Gastrocnemius medialis (tissue), 4 donors: ENCODE data around the gene CFAP45. TPM values are rescaled to one million over a fixed set of nuclear protein-coding genes. Genes with fewer than 3 reads are reported as not detected.

ENCODE experiments used
- ATAC-seq, 2 donors: fragments of 150-250 bp; one replicate each; pipeline ENCODE4 v1.9.1; 2016
- DNase-seq, 2 donors: peaks; one replicate each; pipeline ENCODE4 v3.0.0-alpha.2; 2019
- H3K27ac ChIP-seq, 4 donors: fragments of 200-600 bp; sonication (generic); 1 replicate in 1 of 4; 2 replicates in 3 of 4; pipeline ENCODE4 v1.5.1; 2016 to 2018; ENCODE audit warnings: mild to moderate bottlenecking in 2 of 4, moderate library complexity in 1 of 4
- H3K27me3 ChIP-seq, 3 donors: fragments of 200-600 bp; sonication (generic) in 2 of 3; 1 replicate in 1 of 3; 2 replicates in 2 of 3; pipeline versions ENCODE4 v1.5.1 to v1.6.0; 2016 to 2019; ENCODE audit warnings: mild to moderate bottlenecking in 1 of 3, moderate library complexity in 1 of 3
- H3K36me3 ChIP-seq, 2 donors: fragments of 200-600 bp; sonication (generic) in 1 of 2; one replicate each; pipeline ENCODE4 v1.5.1; 2017 to 2018
- H3K4me1 ChIP-seq, 2 donors: fragments of 200-600 bp; sonication (generic) in 1 of 2; one replicate each; pipeline ENCODE4 v1.5.1; 2016 to 2017; ENCODE audit warnings: mild to moderate bottlenecking in 2 of 2
- H3K4me3 ChIP-seq, 4 donors: fragments of 200-600 bp; sonication (generic) in 3 of 4; 1 replicate in 1 of 4; 2 replicates in 3 of 4; pipeline ENCODE4 v1.5.1; 2016 to 2019; ENCODE audit warnings: mild to moderate bottlenecking in 2 of 4
- H3K9me3 ChIP-seq, 3 donors: fragments of 200-600 bp; sonication (generic) in 2 of 3; 1 replicate in 1 of 3; 2 replicates in 2 of 3; pipeline ENCODE4 v1.5.1; 2016 to 2019
- CTCF ChIP-seq, 5 experiments: fragments of 450-650 bp in 3 of 5; fragments of 200-600 bp in 2 of 5; sonication (generic) in 2 of 5; IDR thresholded peaks in 4 of 5; conservative IDR thresholded peaks in 1 of 5; 1 replicate in 4 of 5; 2 replicates in 1 of 5; pipeline ENCODE4 v1.5.1; 2016 to 2019; ENCODE audit warnings: antibody characterized with exemption in 5 of 5, mild to moderate bottlenecking in 3 of 5, moderate library complexity in 3 of 5
- POLR2A ChIP-seq, 2 donors: fragments of 450-650 bp; IDR thresholded peaks; one replicate each; pipeline ENCODE4 v1.6.1; 2017; ENCODE audit warnings: antibody characterized with exemption in 2 of 2, mild to moderate bottlenecking in 2 of 2, moderate library complexity in 2 of 2
- in situ Hi-C, 4 donors: fragments of 200-750 bp; cut with MboI; loops; one replicate each; pipeline versions ENCODE4 v1.15.0 to v1.8.0; 2017; ENCODE audit warnings: low sequenced_read_pairs in 4 of 4
- intact Hi-C: fragments of 100-400 bp; cut with DNase I; formaldehyde crosslinking; loops from one replicate; pipeline ENCODE4 v1.15.1; 2023; ENCODE audit warnings: low total_unique reads
- total RNA-seq, 4 donors: library from RNA; depleted of rRNA; stranded (reverse); fragments of >200 nt; gene quantifications; one replicate each; pipeline versions ENCODE4 v1.1.0 to v1.2.3, GENCODE V29; 2016

The CFAP45 gene
- total RNA-seq, 4 donors from 2014 or later, result not detected

- TF ChIP-seq POLR2A (IDR thresholded peaks at IDR 0.05) (no peak), CTCF (IDR thresholded peaks at IDR 0.05 in 4 of 5, conservative IDR thresholded peaks at IDR 0.05 in 1 of 5) (peak; percentile 7 to 64 (median 48))
- Histone ChIP-seq H3K9me3 (no peaks in the 10 kb centered on the region), H3K36me3 (no peaks in the 10 kb centered on the region), H3K4me3 (peak within 1 kb of the TSS; percentile 45 to 62 (median 50)), H3K27ac (no peak within 1 kb of the TSS), H3K4me1 (peaks cover 0 to 15% of the 10 kb centered on the region in 2 donors), H3K27me3 (peaks cover 24 to 27% (median 24%) of the 10 kb centered on the region in 3 donors)
- in situ Hi-C loops (loop anchor here in 1 of 4 donors (10.0 kb wide), 1 partner anchor 59 kb away; no protein-coding TSS in a partner anchor), intact Hi-C loops (loop anchor here (5.0 kb wide), 1 partner anchor 148 kb away; no protein-coding TSS in a partner anchor)
- ATAC-seq (peak; percentile 63 to 66), DNase-seq (no peak)
These were observed 45.7 kb upstream of the CFAP45 start, which contains the start of gene IGSF9 for GRCh38 chr1:159945483-159946241. TSS of gene IGSF9 (minus strand) at chr1:159945613. CDS start at chr1:159943454, 2,159 bp downstream.

- no peak overlapping the region for H3K27ac ChIP-seq
- intact Hi-C loops (loop anchor here (5.0 kb wide), 1 partner anchor 148 kb away; no protein-coding TSS in a partner anchor), in situ Hi-C loops (loop anchor here in 1 of 4 donors (10.0 kb wide), 1 partner anchor 60 kb away; no protein-coding TSS in a partner anchor)
- no peaks in the 10 kb centered on the region for H3K9me3 ChIP-seq
- H3K36me3 ChIP-seq, result no peaks in the 10 kb centered on the region
- no peak for TF ChIP-seq POLR2A (IDR thresholded peaks at IDR 0.05)
- no peak for TF ChIP-seq CTCF (IDR thresholded peaks at IDR 0.05 in 4 of 5, conservative IDR thresholded peaks at IDR 0.05 in 1 of 5)
- H3K4me1 ChIP-seq, result peaks cover 0 to 15% of the 10 kb centered on the region in 2 donors
- no peak for ATAC-seq
- H3K4me3 ChIP-seq, result peak overlapping the region; percentile 45 to 62 (median 50)
- no peak for DNase-seq
- H3K27me3 ChIP-seq, result peaks cover 24 to 27% (median 24%) of the 10 kb centered on the region in 3 donors
These were observed 44.9 kb upstream of the CFAP45 start for GRCh38 chr1:159944623-159945455.

- intact Hi-C loops, result no loop called here
- no peaks in the 10 kb centered on the region for H3K36me3 ChIP-seq
- peaks cover 24 to 27% (median 24%) of the 10 kb centered on the region in 3 donors for H3K27me3 ChIP-seq
- no peak overlapping the region for H3K27ac ChIP-seq
- in situ Hi-C loops, result loop anchor here in 1 of 4 donors (10.0 kb wide), 1 partner anchor 61 kb away; no protein-coding TSS in a partner anchor
- no peak for TF ChIP-seq CTCF (IDR thresholded peaks at IDR 0.05 in 4 of 5, conservative IDR thresholded peaks at IDR 0.05 in 1 of 5)
- TF ChIP-seq POLR2A (IDR thresholded peaks at IDR 0.05), result no peak
- DNase-seq (no peak), ATAC-seq (no peak)
- no peaks in the 10 kb centered on the region for H3K9me3 ChIP-seq
- peaks cover 0 to 15% of the 10 kb centered on the region in 2 donors for H3K4me1 ChIP-seq
- no peak overlapping the region for H3K4me3 ChIP-seq
These were observed 44.1 kb upstream of the CFAP45 start for GRCh38 chr1:159943908-159944622.

- TF ChIP-seq POLR2A (IDR thresholded peaks at IDR 0.05), result no peak
- TF ChIP-seq CTCF (IDR thresholded peaks at IDR 0.05 in 4 of 5, conservative IDR thresholded peaks at IDR 0.05 in 1 of 5), result no peak
- no peak overlapping the region for H3K4me3 ChIP-seq
- intact Hi-C loops, result no loop called here
- H3K27me3 ChIP-seq, result peaks cover 24 to 27% (median 24%) of the 10 kb centered on the region in 3 donors
- no peak for DNase-seq
- H3K4me1 ChIP-seq, result peaks cover 0 to 15% of the 10 kb centered on the region in 2 donors
- in situ Hi-C loops, result loop anchor here in 1 of 4 donors (10.0 kb wide), 1 partner anchor 62 kb away; no protein-coding TSS in a partner anchor
- no peaks in the 10 kb centered on the region for H3K9me3 ChIP-seq
- H3K36me3 ChIP-seq, result no peaks in the 10 kb centered on the region
- ATAC-seq, result no peak
- H3K27ac ChIP-seq, result no peak overlapping the region
These were observed 43.3 kb upstream of the CFAP45 start for GRCh38 chr1:159943278-159943640.
